ENCODE data around the gene VAV3. TPM values are rescaled to one million over a fixed set of nuclear protein-coding genes. Genes with fewer than 3 reads are reported as not detected.
"Not testable (repeated sequence)": the region's sequence is repeated elsewhere in the genome, so short reads cannot be mapped to it uniquely, and the experiment has no call there.

VAV3 gene
- polyA plus RNA-seq, 1 of the 3 experiments (the other 2 are of a cell fraction): not detected

DNA sequence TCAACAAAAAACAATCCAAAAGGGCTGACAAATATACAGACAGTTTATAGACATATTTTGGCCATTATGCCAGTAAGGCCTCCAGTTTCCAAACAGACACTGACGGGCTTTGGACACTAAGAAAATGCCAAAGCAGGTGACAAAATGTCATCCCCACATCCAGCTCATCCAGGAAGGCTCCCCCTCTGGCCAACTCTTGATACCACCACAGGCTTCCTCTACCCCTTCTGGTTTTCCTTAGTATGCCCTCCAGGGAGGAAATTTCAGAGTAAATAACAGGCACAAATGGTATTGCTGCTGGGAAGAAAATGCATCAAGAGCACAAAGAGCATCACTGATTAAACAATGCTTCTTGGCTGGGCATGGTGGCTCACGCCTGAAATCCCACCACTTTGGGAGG, 225.3 kb downstream of the VAV3 start:
- POLR2A ChIA-PET: no interaction called here
- CTCF ChIA-PET: interaction anchor here (1.7 kb wide), 1 partner anchor 8 kb away, joined by 6 read pairs; no protein-coding TSS in a partner anchor
- no peak for DNase-seq
- TF ChIP-seq FOXM1 (IDR thresholded peaks at IDR 0.05; ENCODE audit: low read depth): no peak
- no peak for TF ChIP-seq MXI1 (IDR thresholded peaks at IDR 0.05; ENCODE audit: low read depth, low read length)
- TF ChIP-seq MEF2A (IDR thresholded peaks at IDR 0.05; ENCODE audit: borderline replicate concordance, low read depth): no peak
- no peak for TF ChIP-seq RCOR1 (IDR thresholded peaks at IDR 0.05; ENCODE audit: low read length)
- TF ChIP-seq FOXJ3 (CRISPR knock-in tag; IDR thresholded peaks at IDR 0.05): no peak
- TF ChIP-seq FOSL2 (IDR thresholded peaks at IDR 0.05; ENCODE audit: borderline replicate concordance, low read depth): no peak
- no peak for TF ChIP-seq RXRA (IDR thresholded peaks at IDR 0.05; ENCODE audit: borderline replicate concordance, low read depth)
- TF ChIP-seq YY1 (IDR thresholded peaks at IDR 0.05; ENCODE audit: low read depth): no peak
- H3F3A ChIP-seq (replicated peaks; ENCODE audit: insufficient read depth): no peaks in the 10 kb centered on the region
- H3K9me3 ChIP-seq: no peaks in the 10 kb centered on the region
- no peaks in the 10 kb centered on the region for H3K79me2 ChIP-seq (ENCODE audit: insufficient read depth)
- H3K27ac ChIP-seq (ENCODE audit: low read depth in 2 of 2, low read length in 1 of 2): no peak overlapping the region
- no peak overlapping the region for H2AFZ ChIP-seq (ENCODE audit: low read depth)
- H3K9me2 ChIP-seq: no peaks in the 10 kb centered on the region
- no peak overlapping the region for H3K9ac ChIP-seq
- no peaks in the 10 kb centered on the region for H4K20me1 ChIP-seq (ENCODE audit: insufficient read depth)
- no peaks in the 10 kb centered on the region; a peak in 1 of 4 replicates for H3K4me1 ChIP-seq (ENCODE audit: control insufficient read depth in 1 of 2, insufficient read depth in 2 of 2, low read depth in 1 of 2, low read length in 1 of 2)
- no peak overlapping the region for H3K4me2 ChIP-seq
- no peaks in the 10 kb centered on the region for H3K36me3 ChIP-seq (replicated peaks in 1 of 2; ENCODE audit: control insufficient read depth in 1 of 2, insufficient read depth in 2 of 2, low read length in 1 of 2)
- H3K27me3 ChIP-seq (ENCODE audit: insufficient read depth): no peaks in the 10 kb centered on the region
- 64% methylated on average over 2 of the region's 2 CpGs for WGBS (ENCODE audit: low lambda C conversion rate)
- H3K4me3 ChIP-seq (ENCODE audit: low read depth in 2 of 2, low read length in 1 of 2): no peak overlapping the region

- POLR2A ChIA-PET: no interaction called here
- no peak overlapping the region for H3K4me3 ChIP-seq (ENCODE audit: low read depth in 2 of 2, low read length in 1 of 2)
- 70% methylated on average over 4 of the region's 4 CpGs for WGBS (ENCODE audit: low lambda C conversion rate)
- TF ChIP-seq POLR2AphosphoS5 (IDR thresholded peaks at IDR 0.05; ENCODE audit: low read depth, low read length) (no peak), PBX3 (IDR thresholded peaks at IDR 0.05) (no peak), USF2 (IDR thresholded peaks at IDR 0.05; ENCODE audit: borderline replicate concordance, low read depth, low read length) (no peak), JUND (IDR thresholded peaks at IDR 0.05) (no peak), EP300 (IDR thresholded peaks at IDR 0.05; ENCODE audit: borderline replicate concordance in 1 of 2, low read depth in 1 of 2, low read length in 1 of 2) (no peak)
- TF ChIP-seq, protein P1, sequence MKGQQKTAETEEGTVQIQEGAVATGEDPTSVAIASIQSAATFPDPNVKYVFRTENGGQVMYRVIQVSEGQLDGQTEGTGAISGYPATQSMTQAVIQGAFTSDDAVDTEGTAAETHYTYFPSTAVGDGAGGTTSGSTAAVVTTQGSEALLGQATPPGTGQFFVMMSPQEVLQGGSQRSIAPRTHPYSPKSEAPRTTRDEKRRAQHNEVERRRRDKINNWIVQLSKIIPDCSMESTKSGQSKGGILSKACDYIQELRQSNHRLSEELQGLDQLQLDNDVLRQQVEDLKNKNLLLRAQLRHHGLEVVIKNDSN (IDR thresholded peaks at IDR 0.05; ENCODE audit: borderline replicate concordance, low read depth): no peak
- H3K9me2 ChIP-seq: no peaks in the 10 kb centered on the region
- no peak overlapping the region for H3K27ac ChIP-seq (ENCODE audit: low read depth in 2 of 2, low read length in 1 of 2)
- H3K9ac ChIP-seq: no peak overlapping the region
- no peaks in the 10 kb centered on the region for H3F3A ChIP-seq (replicated peaks; ENCODE audit: insufficient read depth)
- DNase-seq: no peak
- H4K20me1 ChIP-seq (ENCODE audit: insufficient read depth): no peaks in the 10 kb centered on the region
- CTCF ChIA-PET: interaction anchor here (1.0 to 1.7 kb wide), 4 partner anchors 9 to 282 kb away, joined by 3 to 7 read pairs (median 5); no protein-coding TSS in a partner anchor
- no peaks in the 10 kb centered on the region for H3K27me3 ChIP-seq (ENCODE audit: insufficient read depth)
- no peak overlapping the region for H2AFZ ChIP-seq (ENCODE audit: low read depth)
- H3K79me2 ChIP-seq (ENCODE audit: insufficient read depth): no peaks in the 10 kb centered on the region
- no peak overlapping the region for H3K4me2 ChIP-seq
- no peaks in the 10 kb centered on the region for H3K9me3 ChIP-seq
- no peaks in the 10 kb centered on the region for H3K36me3 ChIP-seq (replicated peaks in 1 of 2; ENCODE audit: control insufficient read depth in 1 of 2, insufficient read depth in 2 of 2, low read length in 1 of 2)
- no peaks in the 10 kb centered on the region; a peak in 1 of 4 replicates for H3K4me1 ChIP-seq (ENCODE audit: control insufficient read depth in 1 of 2, insufficient read depth in 2 of 2, low read depth in 1 of 2, low read length in 1 of 2)
Observed at GRCh38 chr1:107739201-107739600, 225.8 kb downstream of the VAV3 start.

DNA sequence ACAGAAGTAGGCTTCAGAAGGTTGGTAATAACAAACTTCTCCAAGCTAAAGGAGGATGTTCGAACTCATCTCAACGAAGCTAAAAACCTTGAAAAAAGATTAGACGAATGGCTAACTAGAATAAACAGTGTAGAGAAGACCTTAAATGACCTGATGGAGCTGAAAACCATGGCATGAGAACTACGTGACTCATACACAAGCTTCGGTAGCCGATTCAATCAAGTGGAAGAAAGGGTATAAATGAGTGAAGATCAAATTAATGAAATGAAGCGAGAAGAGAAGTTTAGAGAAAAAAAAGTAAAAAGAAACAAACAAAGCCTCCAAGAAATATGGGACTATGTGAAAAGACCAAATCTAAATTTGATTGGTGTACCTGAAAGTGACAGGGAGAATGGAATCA, 231.6 kb downstream of the VAV3 start:
- H3F3A ChIP-seq (replicated peaks; ENCODE audit: insufficient read depth); H2AFZ ChIP-seq (ENCODE audit: low read depth); DNase-seq; H3K4me2 ChIP-seq; H3K36me3 ChIP-seq (replicated peaks in 1 of 2; ENCODE audit: control insufficient read depth in 1 of 2, insufficient read depth in 2 of 2, low read length in 1 of 2); H3K9me3 ChIP-seq; H3K4me3 ChIP-seq (ENCODE audit: low read depth in 2 of 2, low read length in 1 of 2); H3K9me2 ChIP-seq; H3K4me1 ChIP-seq (ENCODE audit: control insufficient read depth in 1 of 2, insufficient read depth in 2 of 2, low read depth in 1 of 2, low read length in 1 of 2); H4K20me1 ChIP-seq (ENCODE audit: insufficient read depth); CTCF ChIA-PET; H3K27ac ChIP-seq (ENCODE audit: low read depth in 2 of 2, low read length in 1 of 2); H3K27me3 ChIP-seq (ENCODE audit: insufficient read depth); POLR2A ChIA-PET; H3K79me2 ChIP-seq (ENCODE audit: insufficient read depth); H3K9ac ChIP-seq: not testable (repeated sequence)
- WGBS (ENCODE audit: low lambda C conversion rate): 52% methylated on average over 7 of the region's 7 CpGs
